HUES6 (cell line): ENCODE results near the gene PFAS.

ENCODE experiments used
- H3K27ac ChIP-seq: 2 replicates; pipeline ENCODE4 v1.7.0; 2013; ENCODE audit warnings: low read depth, mild to moderate bottlenecking, low read length, inconsistent platforms
- H3K27me3 ChIP-seq: 2 replicates; pipeline ENCODE4 v1.6.1; 2013; ENCODE audit warnings: low read length; ENCODE audit not compliant: control insufficient read depth, insufficient read depth
- H3K36me3 ChIP-seq: 2 replicates; pipeline ENCODE4 v1.6.1; 2013; ENCODE audit warnings: low read length; ENCODE audit not compliant: control insufficient read depth, insufficient read depth
- H3K4me1 ChIP-seq: 2 replicates; pipeline ENCODE4 v1.6.1; 2013; ENCODE audit warnings: low read length; ENCODE audit not compliant: control insufficient read depth, insufficient read depth
- H3K4me3 ChIP-seq: 2 replicates; pipeline ENCODE4 v1.5.1; 2013; ENCODE audit warnings: low read depth, low read length
- H3K9ac ChIP-seq: one replicate; pipeline ENCODE4 v1.6.1; 2013; ENCODE audit warnings: mild to moderate bottlenecking, low read length
- H3K9me3 ChIP-seq: 2 replicates; pipeline ENCODE4 v1.6.1; 2013; ENCODE audit warnings: low read depth, low read length; ENCODE audit not compliant: control insufficient read depth, insufficient read depth

Gene PFAS

DNA sequence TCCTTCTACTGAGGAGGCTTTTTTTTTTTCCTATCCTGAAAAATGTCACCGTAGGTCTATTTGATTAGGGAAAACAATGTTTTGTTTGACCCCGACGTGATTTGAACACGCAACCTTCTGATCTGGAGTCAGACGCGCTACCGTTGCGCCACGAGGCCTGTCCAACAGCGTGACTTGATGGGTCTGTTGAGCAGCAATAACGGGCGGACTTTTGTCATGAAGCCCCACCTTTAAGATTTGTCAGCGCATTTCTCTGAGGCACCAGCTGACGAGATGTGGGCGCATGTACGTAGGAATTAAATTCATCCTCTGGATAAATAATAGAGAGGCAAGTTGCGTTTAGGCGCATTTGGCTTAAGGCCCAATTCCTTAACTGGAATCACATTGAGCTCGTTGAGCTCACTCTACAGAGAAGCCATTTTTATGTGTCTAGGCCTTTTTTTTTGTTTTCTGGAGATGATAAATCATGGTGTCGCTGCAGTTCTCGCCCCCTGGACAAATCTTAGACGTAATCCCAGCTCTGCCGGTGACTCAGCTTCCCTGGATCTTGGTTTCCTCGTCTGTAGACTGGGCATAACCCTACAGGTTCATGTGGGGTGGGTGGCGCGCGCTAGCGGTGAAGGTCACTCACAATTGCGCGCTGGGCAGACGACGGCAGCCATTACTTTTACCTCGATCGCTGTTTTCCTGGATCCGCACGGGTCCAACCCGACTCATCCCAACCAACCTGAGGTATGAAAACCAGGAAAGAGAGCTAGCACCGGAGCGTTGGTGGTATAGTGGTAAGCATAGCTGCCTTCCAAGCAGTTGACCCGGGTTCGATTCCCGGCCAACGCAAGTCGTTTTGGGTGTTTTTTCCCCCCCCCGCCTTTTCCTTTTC, 28.1 kb upstream of the PFAS start:
- H3K9ac ChIP-seq = peak overlapping the region; percentile 85
- no peaks in the 10 kb centered on the region for H3K36me3 ChIP-seq
- H3K4me3 ChIP-seq = peak overlapping the region; percentile 78
- H3K9me3 ChIP-seq = no peaks in the 10 kb centered on the region
- H3K27me3 ChIP-seq = no peaks in the 10 kb centered on the region
- H3K27ac ChIP-seq = peak overlapping the region; percentile 41; the same call in 1 of the 2 replicates
- H3K4me1 ChIP-seq = peaks cover 8% of the 10 kb centered on the region; the same call in 1 of the 2 replicates

DNA sequence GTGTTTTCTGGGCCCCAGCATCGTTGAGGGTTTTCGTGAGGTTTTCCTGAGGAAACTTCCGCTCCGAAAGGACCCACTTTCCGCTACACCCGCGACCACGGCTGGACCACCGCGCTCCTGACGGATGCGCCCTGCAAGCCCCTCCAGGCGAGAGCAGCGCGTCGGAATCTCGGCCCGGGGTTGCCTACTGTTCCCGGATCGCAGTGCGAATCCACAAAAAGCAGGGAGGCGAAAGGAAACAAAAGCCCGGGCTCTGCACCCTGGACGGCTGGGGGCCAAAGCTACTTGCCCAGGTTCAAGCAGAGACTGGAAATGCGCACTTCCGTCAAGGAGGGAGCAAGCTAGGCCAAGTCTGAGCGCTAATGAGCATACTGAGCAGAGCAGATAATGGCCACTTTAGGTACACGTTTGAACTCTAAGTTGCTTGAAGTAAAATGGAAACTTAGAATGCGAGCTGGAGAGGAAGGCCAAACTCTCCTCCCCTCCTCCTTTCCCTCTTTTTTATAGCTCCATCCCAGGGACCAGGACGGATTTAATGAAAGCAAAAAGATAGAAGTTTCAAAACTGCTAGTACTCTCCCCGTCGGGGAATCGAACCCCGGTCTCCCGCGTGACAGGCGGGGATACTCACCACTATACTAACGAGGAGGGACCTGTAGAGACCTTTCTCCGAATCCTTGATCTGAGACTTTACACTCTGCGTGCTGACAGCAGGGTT, 27.3 kb upstream of the PFAS start:
- peaks cover 8% of the 10 kb centered on the region; the same call in 1 of the 2 replicates for H3K4me1 ChIP-seq

DNA sequence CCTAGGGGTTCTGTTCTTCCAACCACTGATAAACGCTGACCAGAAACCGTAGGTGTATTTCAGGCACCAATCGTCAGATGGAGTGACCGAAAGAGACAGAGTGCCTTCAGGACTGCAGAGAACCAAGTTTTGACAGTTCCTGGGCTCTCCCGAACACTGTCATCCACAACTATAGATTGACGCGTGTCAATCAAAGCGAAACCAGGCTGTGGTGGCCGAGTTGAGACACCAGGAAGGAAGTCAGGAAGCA, 26.8 kb upstream of the PFAS start:
- Histone ChIP-seq H3K27me3 (no peaks in the 10 kb centered on the region), H3K27ac (no peak overlapping the region), H3K4me1 (peaks cover 11% of the 10 kb centered on the region; the same call in 1 of the 2 replicates), H3K9me3 (no peaks in the 10 kb centered on the region), H3K9ac (peak overlapping the region; percentile 87), H3K4me3 (peak overlapping the region; percentile 78), H3K36me3 (peaks cover 3% of the 10 kb centered on the region)

More for the DNA sequence above, 27.3 kb upstream of the PFAS start:
- Histone ChIP-seq H3K9me3 (no peaks in the 10 kb centered on the region), H3K9ac (peak overlapping the region; percentile 85), H3K27me3 (no peaks in the 10 kb centered on the region), H3K27ac (peak overlapping the region; percentile 35; the same call in 1 of the 2 replicates), H3K4me3 (peak overlapping the region; percentile 78), H3K36me3 (no peaks in the 10 kb centered on the region)

DNA sequence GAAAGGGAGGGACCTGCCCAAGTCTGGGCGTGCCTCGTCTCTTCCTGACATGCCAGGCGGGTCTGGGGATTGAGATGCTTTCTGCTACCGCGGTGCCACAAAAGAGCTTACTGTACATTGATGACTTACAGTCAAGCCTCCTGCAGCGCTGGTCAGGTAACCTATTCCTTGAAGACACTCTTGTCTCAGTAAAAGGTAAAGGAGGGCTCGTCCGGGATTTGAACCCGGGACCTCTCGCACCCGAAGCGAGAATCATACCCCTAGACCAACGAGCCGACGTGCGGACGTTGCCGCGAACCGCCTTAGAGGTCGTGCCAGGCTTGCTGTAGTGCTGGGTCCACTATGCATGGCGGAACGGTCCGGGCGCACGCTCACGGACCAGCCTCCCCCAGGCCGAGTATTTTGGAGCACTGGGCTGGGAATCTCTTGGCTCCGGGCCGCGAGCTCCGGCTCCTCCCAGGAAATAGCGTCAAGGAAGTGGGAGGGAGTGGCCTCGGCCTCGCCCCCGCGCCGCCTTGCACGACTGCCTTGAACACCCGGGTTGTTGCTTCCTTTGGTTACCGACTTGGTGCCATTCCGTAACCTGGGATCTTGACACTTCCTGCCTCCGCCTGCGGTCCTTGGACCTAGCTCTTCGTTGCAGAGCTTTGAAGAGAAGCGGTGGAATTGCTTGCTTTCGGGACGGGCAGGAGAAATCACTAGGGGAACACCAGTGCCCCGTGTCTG, 26.3 kb upstream of the PFAS start:
- Histone ChIP-seq H3K36me3 (peaks cover 8% of the 10 kb centered on the region), H3K27ac (peak overlapping the region; percentile 30; the same call in 1 of the 2 replicates), H3K4me1 (peaks cover 14% of the 10 kb centered on the region; the same call in 1 of the 2 replicates), H3K9ac (peak overlapping the region; percentile 87), H3K4me3 (peak overlapping the region; percentile 78), H3K9me3 (no peaks in the 10 kb centered on the region), H3K27me3 (no peaks in the 10 kb centered on the region)

DNA sequence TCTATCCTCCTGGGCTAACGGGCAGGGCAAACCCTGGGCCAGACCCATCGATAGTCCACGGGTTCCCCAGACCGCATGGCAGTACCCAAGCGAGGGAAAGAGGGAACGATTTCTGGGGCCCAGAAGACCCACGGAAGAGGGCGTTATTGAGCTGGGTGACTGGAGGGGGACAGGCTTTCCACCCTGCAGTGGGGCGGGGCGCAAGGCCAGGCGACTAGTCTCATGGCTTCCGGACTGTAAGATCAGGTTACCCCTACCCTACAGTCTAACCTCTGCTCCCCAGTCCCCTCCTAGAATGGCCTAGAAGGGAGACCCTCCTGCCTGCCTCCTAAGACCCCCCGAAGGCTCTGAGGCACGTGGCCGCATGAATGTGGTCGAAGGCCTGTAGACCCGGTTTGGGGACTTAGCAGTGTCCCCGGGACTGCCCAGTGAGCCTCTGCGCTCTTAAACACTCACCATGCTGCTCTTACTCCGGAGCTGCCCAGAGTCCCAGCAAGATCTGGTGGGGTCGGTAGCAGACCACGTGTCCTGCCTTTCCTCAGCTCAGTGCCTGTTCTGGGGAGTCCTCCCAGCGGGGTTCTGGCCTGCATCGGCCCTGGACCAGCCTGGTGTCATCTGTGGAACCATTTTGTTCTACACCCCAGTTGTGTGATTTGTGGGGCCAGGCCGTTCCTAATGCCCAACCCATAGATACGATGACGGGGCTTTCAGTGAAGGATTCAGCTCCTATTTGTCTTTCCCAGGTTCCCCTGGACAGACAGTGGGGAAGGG, 25.5 kb upstream of the PFAS start:
- peak overlapping the region; percentile 30; the same call in 1 of the 2 replicates for H3K27ac ChIP-seq
- peaks cover 10% of the 10 kb centered on the region; the same call in 1 of the 2 replicates for H3K4me1 ChIP-seq
- H3K27me3 ChIP-seq = no peaks in the 10 kb centered on the region
- peaks cover 15% of the 10 kb centered on the region for H3K36me3 ChIP-seq
- peak overlapping the region; percentile 78 for H3K4me3 ChIP-seq
- peak overlapping the region; percentile 87 for H3K9ac ChIP-seq
- H3K9me3 ChIP-seq = no peaks in the 10 kb centered on the region

DNA sequence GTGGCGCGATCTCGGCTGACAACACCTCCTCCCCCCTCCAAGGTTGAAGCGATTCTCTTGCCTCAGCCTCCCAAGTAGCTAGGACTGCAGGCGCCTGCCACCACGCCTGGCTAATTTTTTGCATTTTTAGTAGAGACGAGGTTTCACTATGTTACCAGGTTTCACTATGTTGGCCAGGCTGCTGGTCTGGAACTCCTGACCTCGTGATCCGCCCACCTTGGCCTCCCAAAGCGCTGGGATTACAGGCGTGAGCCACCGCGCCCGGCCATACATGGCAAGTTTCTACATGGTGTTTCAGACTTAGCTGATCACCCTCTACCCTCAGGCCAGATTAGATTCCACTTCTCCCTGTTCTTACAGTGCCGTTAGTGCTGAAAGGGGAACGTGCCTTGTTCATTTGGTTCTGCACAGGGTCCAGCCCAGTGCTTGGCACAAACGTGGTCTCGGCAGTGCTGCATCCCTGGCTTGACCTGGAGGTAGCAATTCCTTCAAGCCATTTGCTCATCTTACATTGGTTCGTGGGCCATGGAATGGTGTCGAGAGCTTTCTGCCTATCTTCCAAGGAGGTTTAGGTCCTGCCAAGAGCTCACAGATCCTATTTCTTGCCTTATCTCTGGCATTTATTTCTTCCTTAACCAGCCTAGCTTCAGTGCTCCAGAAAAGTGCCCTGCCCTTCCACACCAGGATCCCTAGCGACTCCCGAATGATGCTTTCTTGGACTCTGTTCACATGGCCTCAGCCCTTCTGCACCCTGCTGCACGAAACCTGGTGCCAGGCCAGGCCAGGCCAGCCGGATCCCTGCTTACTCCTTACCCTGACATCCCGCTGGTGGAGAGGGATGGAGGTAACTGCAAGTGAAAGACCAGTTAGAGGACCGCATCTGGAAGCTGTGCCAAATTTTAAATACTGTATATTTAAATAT, 23.9 kb upstream of the PFAS start:
- H3K4me3 ChIP-seq = no peak overlapping the region
- H3K27me3 ChIP-seq = no peaks in the 10 kb centered on the region
- peaks cover 31% of the 10 kb centered on the region for H3K36me3 ChIP-seq
- H3K4me1 ChIP-seq = peaks cover 10% of the 10 kb centered on the region; the same call in 1 of the 2 replicates
- H3K9me3 ChIP-seq = no peaks in the 10 kb centered on the region
- H3K27ac ChIP-seq = no peak overlapping the region
- no peak overlapping the region for H3K9ac ChIP-seq

DNA sequence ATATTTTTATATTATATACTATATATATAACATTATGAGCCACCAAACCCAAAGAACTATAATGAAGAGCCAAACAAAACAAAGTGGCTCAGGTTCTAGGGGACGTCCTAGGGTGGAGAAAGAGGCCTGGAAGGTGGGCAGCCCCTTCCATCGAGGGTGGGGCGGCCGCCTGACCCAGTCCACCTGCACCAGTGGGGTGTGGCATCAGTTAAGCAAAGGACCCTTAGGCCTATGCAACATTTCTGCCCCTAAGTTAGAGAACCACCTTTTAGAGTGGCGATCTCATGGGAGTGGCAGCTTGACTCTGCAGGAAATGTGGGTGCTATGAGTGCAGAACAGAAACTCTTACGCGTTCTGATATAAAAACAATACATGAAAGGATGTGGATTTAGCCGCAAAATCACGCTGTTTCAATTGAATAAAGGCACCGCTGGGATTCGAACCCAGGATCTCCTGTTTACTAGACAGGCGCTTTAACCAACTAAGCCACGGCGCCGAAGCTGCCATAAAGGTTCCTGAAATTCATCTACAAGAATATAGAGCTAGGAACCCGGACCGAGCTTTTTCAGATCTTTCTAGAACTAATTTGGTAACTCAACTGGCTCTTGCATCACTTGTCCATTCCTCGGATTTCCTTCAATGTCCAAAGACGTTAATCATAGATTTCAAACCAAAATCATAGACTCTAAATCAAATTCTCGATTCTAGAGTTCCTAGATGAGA, 23.1 kb upstream of the PFAS start:
- peak overlapping the region; percentile 56 for H3K27ac ChIP-seq

DNA sequence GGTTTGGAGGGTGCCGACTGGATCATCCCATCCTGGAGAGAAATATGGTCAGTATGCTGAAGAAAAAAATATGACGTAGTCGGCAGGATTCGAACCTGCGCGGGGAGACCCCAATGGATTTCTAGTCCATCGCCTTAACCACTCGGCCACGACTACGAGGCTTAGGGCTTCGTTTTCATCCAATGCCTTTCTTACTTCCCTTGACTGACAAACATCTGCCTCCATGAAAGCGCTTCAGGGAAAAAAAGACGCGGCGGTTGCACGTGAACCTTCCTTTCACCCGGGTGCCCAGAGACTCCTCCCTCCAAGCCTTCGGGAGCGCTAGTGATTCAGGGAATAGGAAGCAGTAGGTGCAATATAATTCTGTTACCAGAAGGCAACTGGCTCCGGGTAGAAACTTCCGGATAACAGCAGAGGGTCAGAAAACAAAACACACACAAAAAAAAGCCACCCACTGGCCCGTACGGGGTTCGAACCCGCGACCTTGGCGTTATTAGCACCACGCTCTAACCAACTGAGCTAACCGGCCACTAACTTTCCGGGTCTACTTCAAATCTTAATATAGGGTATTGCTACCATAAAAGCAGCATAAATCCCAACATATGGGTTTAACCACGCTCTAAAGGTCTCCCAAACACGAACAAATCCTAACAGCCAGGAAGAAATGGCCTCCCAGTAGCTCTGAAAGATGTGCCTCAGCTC, 22.4 kb upstream of the PFAS start:
- peak overlapping the region; percentile 56 for H3K27ac ChIP-seq
- peaks cover 10% of the 10 kb centered on the region; the same call in 1 of the 2 replicates for H3K4me1 ChIP-seq
- no peaks in the 10 kb centered on the region for H3K27me3 ChIP-seq
- peak overlapping the region; percentile 83 for H3K9ac ChIP-seq
- peak overlapping the region; percentile 71 for H3K4me3 ChIP-seq
- H3K9me3 ChIP-seq = no peaks in the 10 kb centered on the region
- H3K36me3 ChIP-seq = peaks cover 47% of the 10 kb centered on the region

More for the DNA sequence above, 23.1 kb upstream of the PFAS start:
- peak overlapping the region; percentile 83 for H3K9ac ChIP-seq
- peaks cover 10% of the 10 kb centered on the region; the same call in 1 of the 2 replicates for H3K4me1 ChIP-seq
- peaks cover 40% of the 10 kb centered on the region for H3K36me3 ChIP-seq
- H3K27me3 ChIP-seq = no peaks in the 10 kb centered on the region
- peak overlapping the region; percentile 71 for H3K4me3 ChIP-seq
- no peaks in the 10 kb centered on the region for H3K9me3 ChIP-seq

DNA sequence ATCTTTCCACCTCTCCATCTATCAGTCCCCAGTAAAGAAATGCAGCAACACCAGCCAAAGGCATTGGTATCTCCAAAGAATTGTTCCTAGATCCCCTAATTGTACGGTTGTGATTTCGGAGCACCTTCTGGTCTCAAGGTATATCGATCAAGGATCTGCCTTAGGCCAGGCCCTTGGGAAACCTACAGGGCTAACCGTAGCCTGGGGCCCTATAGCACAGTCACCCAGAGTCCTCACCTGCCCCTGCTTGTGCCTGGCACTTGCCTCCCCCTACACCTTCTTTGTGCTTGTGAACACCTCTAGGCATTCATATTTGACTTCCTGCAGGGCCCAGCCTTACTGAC, 21.9 kb upstream of the PFAS start:
- Histone ChIP-seq H3K36me3 (peaks cover 52% of the 10 kb centered on the region), H3K9ac (peak overlapping the region; percentile 40), H3K27me3 (no peaks in the 10 kb centered on the region), H3K27ac (no peak overlapping the region), H3K4me1 (peaks cover 10% of the 10 kb centered on the region; the same call in 1 of the 2 replicates), H3K9me3 (no peaks in the 10 kb centered on the region), H3K4me3 (peak overlapping the region; percentile 71)
